Osteoblast (primary cell): Measurements from ENCODE around the gene TMC7. TPM values are rescaled to one million over a fixed set of nuclear protein-coding genes. Genes with fewer than 3 reads are reported as not detected.

Experiments
- DNase-seq: peaks from one replicate; pipeline ENCODE4 v3.0.0; 2011; ENCODE audit warnings: low spot score, mixed read lengths; ENCODE audit not compliant: insufficient read length; ENCODE audit errors: missing footprints
- H2AFZ ChIP-seq: 2 replicates; pipeline ENCODE4 v1.6.0; 2011; ENCODE audit warnings: mild to moderate bottlenecking, low read length
- H3K27ac ChIP-seq: 2 replicates; pipeline ENCODE4 v1.5.1; 2011; ENCODE audit warnings: mild to moderate bottlenecking, low read depth, low read length, moderate library complexity
- H3K27me3 ChIP-seq: 2 replicates; pipeline ENCODE4 v1.6.0; 2012; ENCODE audit warnings: mild to moderate bottlenecking, control low read depth, inconsistent platforms, low read length, moderate library complexity; ENCODE audit not compliant: insufficient read depth
- H3K36me3 ChIP-seq: 2 replicates; pipeline ENCODE4 v1.5.1; 2011; ENCODE audit warnings: mild to moderate bottlenecking, low read length, control low read depth, moderate library complexity; ENCODE audit not compliant: insufficient read depth
- H3K4me1 ChIP-seq: 2 replicates; pipeline ENCODE4 v1.5.1; 2011; ENCODE audit warnings: mild to moderate bottlenecking, low read length, control low read depth, moderate library complexity; ENCODE audit not compliant: insufficient read depth
- H3K4me2 ChIP-seq: 2 replicates; pipeline ENCODE4 v1.6.0; 2011; ENCODE audit warnings: mild to moderate bottlenecking, low read length; ENCODE audit not compliant: insufficient read depth
- H3K4me3 ChIP-seq: fragments of 200-600 bp; sonication (generic); 3 replicates; pipeline ENCODE4 v1.5.1; 2012; ENCODE audit warnings: mild to moderate bottlenecking, low read length, inconsistent platforms; ENCODE audit not compliant: insufficient read depth
- H3K79me2 ChIP-seq: 2 replicates; pipeline ENCODE4 v1.6.0; 2012; ENCODE audit warnings: mild to moderate bottlenecking, low read length, control low read depth, inconsistent platforms; ENCODE audit not compliant: insufficient read depth
- H3K9me3 ChIP-seq: 2 replicates; pipeline ENCODE4 v1.5.1; 2011; ENCODE audit warnings: low read depth, low read length, control low read depth
- H4K20me1 ChIP-seq: 2 replicates; pipeline ENCODE4 v1.6.0; 2012; ENCODE audit warnings: mild to moderate bottlenecking, low read length, control low read depth; ENCODE audit not compliant: insufficient read depth
- total RNA-seq: library from RNA; depleted of rRNA; stranded (reverse); fragments of >200 nt; gene quantifications from 2 replicates; pipeline ENCODE4 v1.2.3, GENCODE V29; 2012
- TF ChIP-seq, protein P1 (sequence below): IDR thresholded peaks from 2 replicates; pipeline ENCODE4 v1.5.1; 2011; ENCODE audit warnings: mild to moderate bottlenecking, low read depth, low read length, moderate library complexity; ENCODE audit errors: extremely low read depth

Gene TMC7
- 1.1 and 1.5 TPM in 2 replicates for total RNA-seq

DNA sequence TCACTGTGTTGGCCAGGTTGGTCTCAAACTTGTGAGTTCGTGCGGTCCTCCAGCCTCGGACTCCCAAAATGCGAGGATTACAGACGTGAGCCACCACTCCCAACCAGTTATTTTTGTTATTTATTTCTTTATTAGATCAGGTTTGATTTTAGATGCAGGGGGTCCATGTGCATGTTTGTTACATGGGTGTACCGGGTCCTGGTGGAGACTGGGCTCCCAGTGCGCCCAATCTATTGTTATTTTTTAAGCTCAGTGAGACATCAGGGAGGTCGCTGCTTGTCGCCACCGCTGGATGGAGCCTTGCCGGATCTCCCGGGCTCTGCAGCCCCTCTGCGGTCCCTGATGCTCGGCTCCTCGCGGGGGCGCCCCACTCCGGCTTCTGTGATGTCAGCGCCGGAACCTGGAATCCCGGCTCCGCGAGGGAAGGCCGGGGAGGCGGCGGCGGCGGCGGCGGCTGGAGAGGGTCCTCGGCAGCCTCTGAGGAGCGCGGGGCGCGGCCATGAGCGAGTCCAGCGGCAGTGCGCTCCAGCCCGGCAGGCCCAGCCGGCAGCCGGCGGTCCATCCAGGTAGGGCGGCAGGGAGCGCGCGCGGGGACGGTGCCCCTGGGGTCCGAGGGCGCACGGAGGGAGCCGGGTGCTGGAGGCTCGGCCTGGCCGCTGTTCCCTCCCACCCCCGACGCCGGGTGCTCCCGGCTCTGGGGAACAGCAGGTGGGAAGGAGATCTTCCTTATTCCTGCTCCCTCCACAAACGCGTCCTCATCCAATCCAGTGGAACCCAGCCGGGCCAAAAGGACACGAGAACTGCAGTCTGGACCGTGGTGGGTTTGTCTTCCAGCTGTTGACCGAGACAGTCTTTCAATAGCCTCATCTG is at the start of gene TMC7:
TSS of gene TMC7 (plus strand) at position 370 of the 870 bp plus-strand sequence. CDS start at position 500, 130 bp downstream.
- Histone ChIP-seq H3K9me3 (no peaks in the 10 kb centered on the region), H3K4me3 (peak within 1 kb of the TSS; percentile 83), H3K79me2 (no peaks in the 10 kb centered on the region), H3K36me3 (no peaks in the 10 kb centered on the region), H2AFZ (peak within 1 kb of the TSS; percentile 97), H3K4me2 (peak within 1 kb of the TSS; percentile 94), H3K27ac (peak within 1 kb of the TSS; percentile 66), H3K27me3 (no peaks in the 10 kb centered on the region), H3K4me1 (peaks cover 6% of the 10 kb centered on the region), H4K20me1 (no peaks in the 10 kb centered on the region)
- TF ChIP-seq, protein P1, sequence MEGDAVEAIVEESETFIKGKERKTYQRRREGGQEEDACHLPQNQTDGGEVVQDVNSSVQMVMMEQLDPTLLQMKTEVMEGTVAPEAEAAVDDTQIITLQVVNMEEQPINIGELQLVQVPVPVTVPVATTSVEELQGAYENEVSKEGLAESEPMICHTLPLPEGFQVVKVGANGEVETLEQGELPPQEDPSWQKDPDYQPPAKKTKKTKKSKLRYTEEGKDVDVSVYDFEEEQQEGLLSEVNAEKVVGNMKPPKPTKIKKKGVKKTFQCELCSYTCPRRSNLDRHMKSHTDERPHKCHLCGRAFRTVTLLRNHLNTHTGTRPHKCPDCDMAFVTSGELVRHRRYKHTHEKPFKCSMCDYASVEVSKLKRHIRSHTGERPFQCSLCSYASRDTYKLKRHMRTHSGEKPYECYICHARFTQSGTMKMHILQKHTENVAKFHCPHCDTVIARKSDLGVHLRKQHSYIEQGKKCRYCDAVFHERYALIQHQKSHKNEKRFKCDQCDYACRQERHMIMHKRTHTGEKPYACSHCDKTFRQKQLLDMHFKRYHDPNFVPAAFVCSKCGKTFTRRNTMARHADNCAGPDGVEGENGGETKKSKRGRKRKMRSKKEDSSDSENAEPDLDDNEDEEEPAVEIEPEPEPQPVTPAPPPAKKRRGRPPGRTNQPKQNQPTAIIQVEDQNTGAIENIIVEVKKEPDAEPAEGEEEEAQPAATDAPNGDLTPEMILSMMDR = peak; percentile 79
- peak; percentile 94 for DNase-seq

DNA sequence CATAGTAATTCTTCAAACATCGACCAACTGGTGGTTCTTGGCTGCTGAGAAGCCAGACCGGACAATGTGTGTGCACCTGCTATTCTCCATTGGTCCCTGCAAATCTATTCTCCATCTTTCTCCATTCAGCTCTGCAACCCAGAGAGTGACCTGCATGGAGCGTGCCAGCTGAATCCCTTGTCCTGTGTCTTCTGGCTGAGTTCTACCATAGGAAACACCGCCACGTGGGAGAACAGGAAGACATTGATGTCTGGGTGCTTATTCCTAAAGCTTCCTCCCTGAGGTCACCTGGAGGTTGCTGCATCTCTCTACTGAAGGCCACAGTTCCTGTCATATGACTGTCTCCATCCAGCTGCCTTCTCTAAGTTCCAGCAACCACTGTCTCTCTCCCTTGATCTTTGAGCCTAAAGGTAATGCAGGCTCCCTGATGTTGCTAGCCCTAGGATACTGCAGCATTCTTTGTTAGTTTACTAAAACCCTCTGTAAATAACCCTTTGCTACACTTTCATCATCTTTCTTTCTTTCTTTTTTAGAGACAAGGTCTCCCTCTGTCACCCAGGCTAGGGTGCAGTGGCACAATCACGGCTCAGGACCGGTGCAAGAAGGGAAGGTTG is 46.9 kb upstream of the TMC7 start:
- no peaks in the 10 kb centered on the region for H3K79me2 ChIP-seq
- H3K4me3 ChIP-seq = no peak overlapping the region
- DNase-seq = no peak
- H3K4me1 ChIP-seq = peaks cover 14% of the 10 kb centered on the region
- no peak overlapping the region for H3K27ac ChIP-seq
- no peak overlapping the region for H2AFZ ChIP-seq
- no peak overlapping the region for H3K4me2 ChIP-seq
- TF ChIP-seq, protein P1 = no peak
- peaks cover 4% of the 10 kb centered on the region for H3K27me3 ChIP-seq
- no peaks in the 10 kb centered on the region for H4K20me1 ChIP-seq
- H3K9me3 ChIP-seq = no peaks in the 10 kb centered on the region
- H3K36me3 ChIP-seq = no peaks in the 10 kb centered on the region

DNA sequence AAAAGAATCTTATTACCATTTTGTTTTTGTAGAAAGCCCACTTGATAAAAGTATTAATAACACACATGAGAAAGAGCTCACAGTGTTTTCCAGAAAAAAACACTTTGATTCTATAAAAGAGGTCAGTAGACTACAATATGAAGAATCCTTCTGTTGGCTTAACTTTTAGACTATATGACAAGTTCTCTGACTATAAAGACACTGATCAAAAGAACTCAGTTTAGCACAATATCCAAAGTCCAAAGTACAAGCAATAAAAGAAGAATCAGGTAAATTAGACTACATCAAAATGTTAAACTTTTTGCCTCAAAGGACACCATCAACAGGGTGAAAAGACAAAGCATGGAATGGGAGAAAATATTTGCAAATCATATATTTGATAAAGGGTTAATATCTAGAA is 46.3 kb upstream of the TMC7 start:
- Histone ChIP-seq H3K4me2 (no peak overlapping the region), H3K4me1 (peaks cover 9% of the 10 kb centered on the region), H4K20me1 (no peaks in the 10 kb centered on the region), H3K27ac (no peak overlapping the region), H2AFZ (no peak overlapping the region), H3K36me3 (no peaks in the 10 kb centered on the region), H3K79me2 (no peaks in the 10 kb centered on the region), H3K27me3 (peaks cover 4% of the 10 kb centered on the region), H3K4me3 (no peak overlapping the region), H3K9me3 (no peaks in the 10 kb centered on the region)
- no peak for DNase-seq
- TF ChIP-seq, protein P1 = no peak

DNA sequence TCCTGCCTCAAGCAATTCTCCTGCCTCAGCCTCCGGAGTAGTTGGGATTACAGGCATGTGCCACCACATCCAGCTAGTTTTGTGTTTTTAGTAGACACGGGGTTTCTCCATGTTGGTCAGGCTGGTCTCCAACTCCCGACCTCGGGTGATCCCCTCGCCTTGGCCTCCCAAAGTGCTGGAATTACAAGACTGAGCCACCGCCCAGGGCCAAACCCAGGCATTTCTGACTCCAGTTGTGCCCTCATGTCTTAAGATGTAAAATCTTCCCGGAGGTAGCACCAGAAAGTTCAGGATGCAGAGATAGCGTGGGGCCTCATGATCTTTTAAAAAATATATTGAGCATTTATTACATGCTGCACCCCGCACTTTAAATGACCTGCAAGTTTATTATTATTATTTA is 44.7 kb upstream of the TMC7 start:
- no peak for DNase-seq
- H3K27me3 ChIP-seq = peaks cover 7% of the 10 kb centered on the region
- no peaks in the 10 kb centered on the region for H4K20me1 ChIP-seq
- no peaks in the 10 kb centered on the region for H3K4me1 ChIP-seq
- no peak overlapping the region for H3K27ac ChIP-seq
- H3K4me2 ChIP-seq = no peak overlapping the region
- no peak overlapping the region for H2AFZ ChIP-seq
- no peak overlapping the region for H3K4me3 ChIP-seq
- H3K79me2 ChIP-seq = no peaks in the 10 kb centered on the region
- TF ChIP-seq, protein P1 = no peak
- H3K36me3 ChIP-seq = no peaks in the 10 kb centered on the region
- H3K9me3 ChIP-seq = no peaks in the 10 kb centered on the region
